CD4-positive, alpha-beta memory T cell (primary cell): ENCODE data around the gene IFI27L1. TPM values are rescaled to one million over a fixed set of nuclear protein-coding genes. Genes with fewer than 3 reads are reported as not detected.

ENCODE experiments used
- CTCF ChIA-PET: fragments of 350-600 bp; sonication (Branson Sonifier 250); formaldehyde crosslinking; loops from one replicate; lab custom pipeline; 2021; ENCODE audit warnings: inconsistent platforms; ENCODE audit not compliant: partially characterized antibody; lab: Charles Lee
- POLR2A ChIA-PET: fragments of 350-600 bp; sonication (Branson Sonifier 250); formaldehyde crosslinking; loops from one replicate; lab custom pipeline; 2021; ENCODE audit not compliant: partially characterized antibody; lab: Charles Lee
- DNase-seq, 5 donors: peaks; one replicate each; pipeline versions ENCODE4 v3.0.0 to v3.0.0-alpha.2; 2020 to 2022; ENCODE audit warnings: mixed read lengths in 1 of 5
- H3K27ac ChIP-seq: one replicate; pipeline ENCODE4 v1.7.0; 2013; ENCODE audit warnings: low read depth, low read length
- H3K27me3 ChIP-seq: 2 replicates; pipeline ENCODE4 v1.7.0; 2013; ENCODE audit warnings: mild to moderate bottlenecking, low read length, moderate library complexity; ENCODE audit not compliant: insufficient read depth
- H3K36me3 ChIP-seq: 2 replicates; pipeline ENCODE4 v1.7.0; 2013; ENCODE audit warnings: mild to moderate bottlenecking, low read length, moderate library complexity; ENCODE audit not compliant: insufficient read depth
- H3K4me1 ChIP-seq: 2 replicates; pipeline ENCODE4 v1.7.0; 2013; ENCODE audit warnings: mild to moderate bottlenecking, low read length, moderate library complexity; ENCODE audit not compliant: insufficient read depth
- H3K4me3 ChIP-seq, 2 donors: one replicate each; pipeline ENCODE4 v1.7.0; 2013; ENCODE audit warnings: low read length in 2 of 2, mild to moderate bottlenecking in 1 of 2
- H3K9me3 ChIP-seq, 2 donors: one replicate each; pipeline ENCODE4 v1.7.0; 2013; ENCODE audit warnings: low read length in 2 of 2, control low read depth in 1 of 2; ENCODE audit not compliant: control insufficient read depth in 1 of 2
- H3K27ac Mint-ChIP-seq, 7 donors: one replicate each; pipeline ENCODE4 v1.8.0; 2020 to 2021; ENCODE audit warnings: mixed read lengths in 7 of 7, mild to moderate bottlenecking in 6 of 7, inconsistent platforms in 3 of 7, moderate library complexity in 3 of 7
- H3K27me3 Mint-ChIP-seq, 2 donors: one replicate each; pipeline ENCODE4 v1.8.0; 2020 to 2021; ENCODE audit warnings: mixed read lengths in 2 of 2
- H3K36me3 Mint-ChIP-seq, 2 donors: one replicate each; pipeline ENCODE4 v1.8.0; 2020 to 2021; ENCODE audit warnings: mixed read lengths in 2 of 2, inconsistent platforms in 1 of 2, mild to moderate bottlenecking in 1 of 2
- H3K4me1 Mint-ChIP-seq, 4 donors: one replicate each; pipeline ENCODE4 v1.8.0; 2020 to 2021; ENCODE audit warnings: mixed read lengths in 4 of 4, mild to moderate bottlenecking in 1 of 4
- H3K4me3 Mint-ChIP-seq, 8 donors: one replicate each; pipeline ENCODE4 v1.8.0; 2020 to 2021; ENCODE audit warnings: mixed read lengths in 8 of 8, mild to moderate bottlenecking in 7 of 8, moderate library complexity in 6 of 8, inconsistent platforms in 3 of 8
- H3K9me3 Mint-ChIP-seq, 8 donors: one replicate each; pipeline ENCODE4 v1.8.0; 2020 to 2021; ENCODE audit warnings: mixed read lengths in 8 of 8, mild to moderate bottlenecking in 5 of 8, inconsistent platforms in 3 of 8, moderate library complexity in 1 of 8
- intact Hi-C: fragments of 100-400 bp; cut with micrococcal nuclease; formaldehyde crosslinking; loops from one replicate; pipeline ENCODE4 v1.15.1; 2023
- polyA plus RNA-seq, 2 donors: library from polyadenylated mRNA; unstranded; fragments of 300-500 nt; fragmentation: Illumina TruSeq; gene quantifications; one replicate each; pipeline ENCODE4 v1.2.3, GENCODE V29; 2021
- total RNA-seq, 2 experiments: library from RNA; stranded (reverse); gene quantifications; one replicate each; pipeline ENCODE4 v1.2.3, GENCODE V29; 2021

The IFI27L1 gene
- total and polyA plus RNA-seq, 4 experiments from 2014 or later, result 6.3 to 8.5 (median 7.7) TPM

GRCh38 chr14:94048691-94049624 is 32.2 kb upstream of the IFI27L1 start:
- Mint-ChIP-seq H3K27me3 (no peaks in the 10 kb centered on the region), H3K27ac (peak overlapping the region in 4 of 7 donors; percentile 29 to 72 (median 58)), H3K36me3 (peaks cover 59 to 79% of the 10 kb centered on the region in 2 donors), H3K4me3 (no peak overlapping the region), H3K9me3 (peaks cover 0 to 4% (median 0%) of the 10 kb centered on the region in 8 donors), H3K4me1 (peaks cover 0 to 9% (median 6%) of the 10 kb centered on the region in 4 donors)
- ChIA-PET POLR2A (interaction anchor here (0.7 to 1.5 kb wide), 2 partner anchors 10 to 31 kb away, joined by 3 to 4 read pairs; no protein-coding TSS in a partner anchor), CTCF (interaction anchor here (1.1 to 3.3 kb wide), 6 partner anchors 10 to 132 kb away, joined by 3 to 16 read pairs (median 6); no protein-coding TSS in a partner anchor)
- Histone ChIP-seq H3K9me3 (no peaks in the 10 kb centered on the region), H3K4me3 (no peak overlapping the region), H3K27ac (no peak overlapping the region), H3K27me3 (no peaks in the 10 kb centered on the region), H3K36me3 (peaks cover 93% of the 10 kb centered on the region), H3K4me1 (no peaks in the 10 kb centered on the region)
- DNase-seq, result no peak
- intact Hi-C loops, result no loop called here

DNA sequence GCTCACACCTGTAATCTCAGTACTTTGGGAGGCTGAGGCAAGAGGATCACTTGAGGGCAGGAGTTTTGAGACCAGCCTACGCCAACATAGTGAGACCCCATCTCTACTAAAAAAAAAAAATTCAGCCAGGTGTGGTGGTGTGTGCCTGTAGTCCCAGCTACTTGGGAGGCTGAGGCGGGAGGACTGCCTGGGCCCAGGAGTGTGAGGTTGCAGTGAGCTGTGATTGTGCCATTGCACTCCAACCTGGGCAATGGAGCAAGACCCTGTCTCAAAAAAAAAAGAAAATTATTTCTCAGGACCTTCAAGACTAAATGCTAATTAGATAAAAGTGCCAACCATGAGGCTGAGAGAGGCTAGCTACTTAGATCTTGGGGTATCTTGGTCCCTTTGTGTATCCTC is 31.5 kb upstream of the IFI27L1 start:
- no peaks in the 10 kb centered on the region for H3K4me1 ChIP-seq
- H3K27ac ChIP-seq, result no peak overlapping the region
- no peak overlapping the region for H3K4me3 ChIP-seq
- H3K4me1 Mint-ChIP-seq, result peaks cover 4 to 15% (median 8%) of the 10 kb centered on the region in 4 donors
- peaks cover 93% of the 10 kb centered on the region for H3K36me3 ChIP-seq
- peaks cover 0 to 4% (median 0%) of the 10 kb centered on the region in 8 donors for H3K9me3 Mint-ChIP-seq
- no peak overlapping the region for H3K4me3 Mint-ChIP-seq
- no peaks in the 10 kb centered on the region for H3K27me3 Mint-ChIP-seq
- intact Hi-C loops, result no loop called here
- DNase-seq, result no peak
- H3K27me3 ChIP-seq, result no peaks in the 10 kb centered on the region
- H3K27ac Mint-ChIP-seq, result peak overlapping the region in 4 of 7 donors; percentile 10 to 89 (median 54)
- POLR2A ChIA-PET, result no interaction called here
- peaks cover 66 to 82% of the 10 kb centered on the region in 2 donors for H3K36me3 Mint-ChIP-seq
- no peaks in the 10 kb centered on the region for H3K9me3 ChIP-seq
- CTCF ChIA-PET, result interaction anchor here (1.0 to 3.3 kb wide), 5 partner anchors 8 to 131 kb away, joined by 3 to 16 read pairs (median 4); no protein-coding TSS in a partner anchor

GRCh38 chr14:94050231-94050880 is 30.8 kb upstream of the IFI27L1 start:
- ChIA-PET CTCF (interaction anchor here (1.0 to 3.5 kb wide), 7 partner anchors 9 to 130 kb away, joined by 3 to 23 read pairs (median 4); no protein-coding TSS in a partner anchor), POLR2A (no interaction called here)
- H3K9me3 Mint-ChIP-seq, result peaks cover 0 to 4% (median 0%) of the 10 kb centered on the region in 8 donors
- Histone ChIP-seq H3K27ac (no peak overlapping the region), H3K36me3 (peaks cover 93% of the 10 kb centered on the region), H3K9me3 (no peaks in the 10 kb centered on the region), H3K4me3 (no peak overlapping the region), H3K4me1 (no peaks in the 10 kb centered on the region), H3K27me3 (no peaks in the 10 kb centered on the region)
- H3K27ac Mint-ChIP-seq, result peak overlapping the region in 4 of 7 donors; percentile 10 to 89 (median 78)
- DNase-seq, result no peak
- no peak overlapping the region for H3K4me3 Mint-ChIP-seq
- H3K36me3 Mint-ChIP-seq, result peaks cover 69 to 85% of the 10 kb centered on the region in 2 donors
- intact Hi-C loops, result no loop called here
- peaks cover 7 to 22% (median 10%) of the 10 kb centered on the region in 4 donors for H3K4me1 Mint-ChIP-seq
- H3K27me3 Mint-ChIP-seq, result no peaks in the 10 kb centered on the region

DNA sequence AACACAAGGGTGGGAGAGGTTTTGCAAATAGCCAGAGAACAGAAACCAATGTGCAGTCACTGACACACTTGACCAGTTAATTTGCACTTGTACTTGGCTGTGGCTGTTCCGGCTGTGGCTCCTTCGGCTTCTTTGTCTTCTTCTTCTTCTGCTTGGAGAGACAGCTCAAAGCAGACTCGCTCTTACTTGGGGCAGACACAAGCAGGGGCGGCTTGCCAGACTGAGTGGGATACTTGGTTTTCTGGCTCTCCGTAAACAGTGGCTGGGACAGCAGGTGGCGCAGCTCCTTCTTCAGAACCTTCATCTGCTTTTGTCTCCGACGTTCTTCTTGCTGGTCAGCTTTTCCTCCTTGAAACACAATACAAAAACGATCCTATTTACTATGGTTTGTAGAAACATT is 30.0 kb upstream of the IFI27L1 start:
- H3K9me3 ChIP-seq, result no peaks in the 10 kb centered on the region
- POLR2A ChIA-PET, result no interaction called here
- no peak overlapping the region for H3K27ac ChIP-seq
- DNase-seq, result no peak
- no peak overlapping the region for H3K4me3 Mint-ChIP-seq
- peaks cover 0 to 4% (median 0%) of the 10 kb centered on the region in 8 donors for H3K9me3 Mint-ChIP-seq
- CTCF ChIA-PET, result interaction anchor here (0.8 to 3.5 kb wide), 5 partner anchors 10 to 129 kb away, joined by 3 to 23 read pairs (median 5); no protein-coding TSS in a partner anchor
- intact Hi-C loops, result no loop called here
- H3K4me1 ChIP-seq, result peaks cover under 1% of the 10 kb centered on the region
- no peaks in the 10 kb centered on the region for H3K27me3 ChIP-seq
- H3K36me3 Mint-ChIP-seq, result peaks cover 72 to 87% of the 10 kb centered on the region in 2 donors
- peaks cover 93% of the 10 kb centered on the region for H3K36me3 ChIP-seq
- H3K4me1 Mint-ChIP-seq, result peaks cover 7 to 30% (median 17%) of the 10 kb centered on the region in 4 donors
- H3K27ac Mint-ChIP-seq, result peak overlapping the region in 5 of 7 donors; percentile 5 to 93 (median 78)
- H3K4me3 ChIP-seq, result no peak overlapping the region
- no peaks in the 10 kb centered on the region for H3K27me3 Mint-ChIP-seq

DNA sequence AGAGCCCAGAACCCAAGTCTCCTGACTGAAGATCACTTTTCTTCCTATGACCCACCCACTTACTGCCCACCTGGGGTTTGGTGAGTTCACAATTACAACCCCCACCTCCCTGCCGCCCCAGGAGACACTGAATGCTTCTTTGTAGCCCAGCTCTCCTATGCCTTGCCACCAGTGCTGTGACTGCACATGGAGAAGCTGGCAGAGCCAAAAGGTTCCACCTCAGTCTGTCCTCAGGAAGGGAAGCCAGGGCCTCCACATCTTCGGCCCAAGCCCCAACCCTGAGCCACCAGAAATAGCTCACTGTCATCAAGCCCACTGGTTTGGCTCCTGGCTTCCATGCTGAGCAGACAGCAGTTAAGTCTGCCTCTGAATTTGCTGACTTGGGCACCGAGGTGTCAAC is 29.3 kb upstream of the IFI27L1 start:
- POLR2A ChIA-PET, result no interaction called here
- H3K36me3 Mint-ChIP-seq, result peaks cover 73 to 93% of the 10 kb centered on the region in 2 donors
- DNase-seq, result no peak
- Histone ChIP-seq H3K27me3 (no peaks in the 10 kb centered on the region), H3K9me3 (no peaks in the 10 kb centered on the region), H3K4me3 (no peak overlapping the region), H3K27ac (no peak overlapping the region), H3K36me3 (peaks cover 92% of the 10 kb centered on the region), H3K4me1 (peaks cover 7% of the 10 kb centered on the region)
- H3K27ac Mint-ChIP-seq, result peak overlapping the region in 4 of 7 donors; percentile 31 to 93 (median 78)
- peaks cover 0 to 4% (median 0%) of the 10 kb centered on the region in 8 donors for H3K9me3 Mint-ChIP-seq
- CTCF ChIA-PET, result interaction anchor here (0.8 to 3.5 kb wide), 6 partner anchors 13 to 128 kb away, joined by 3 to 23 read pairs (median 4); no protein-coding TSS in a partner anchor
- H3K4me1 Mint-ChIP-seq, result peaks cover 11 to 37% (median 22%) of the 10 kb centered on the region in 4 donors
- no peaks in the 10 kb centered on the region for H3K27me3 Mint-ChIP-seq
- intact Hi-C loops, result no loop called here
- H3K4me3 Mint-ChIP-seq, result peak overlapping the region in 1 of 8 donors; percentile 13

- H3K27me3 Mint-ChIP-seq, result no peaks in the 10 kb centered on the region
- no peak overlapping the region for H3K27ac ChIP-seq
- H3K27me3 ChIP-seq, result no peaks in the 10 kb centered on the region
- H3K9me3 Mint-ChIP-seq, result peaks cover 0 to 4% (median 0%) of the 10 kb centered on the region in 8 donors
- H3K4me1 Mint-ChIP-seq, result peaks cover 16 to 41% (median 25%) of the 10 kb centered on the region in 4 donors
- intact Hi-C loops, result no loop called here
- no peak overlapping the region for H3K4me3 Mint-ChIP-seq
- H3K27ac Mint-ChIP-seq, result peak overlapping the region in 2 of 7 donors; percentile 31 to 78
- DNase-seq, result no peak
- ChIA-PET CTCF (interaction anchor here (1.2 to 3.5 kb wide), 5 partner anchors 13 to 112 kb away, joined by 3 to 23 read pairs (median 4); no protein-coding TSS in a partner anchor), POLR2A (no interaction called here)
- H3K4me1 ChIP-seq, result peaks cover 11% of the 10 kb centered on the region
- no peaks in the 10 kb centered on the region for H3K9me3 ChIP-seq
- H3K36me3 ChIP-seq, result peaks cover 92% of the 10 kb centered on the region
- no peak overlapping the region for H3K4me3 ChIP-seq
- H3K36me3 Mint-ChIP-seq, result peaks cover 72 to 94% of the 10 kb centered on the region in 2 donors
These were observed 28.9 kb upstream of the IFI27L1 start for GRCh38 chr14:94052199-94052598.
